ENCODE measurements around the gene WIPF2. TPM values are rescaled to one million over a fixed set of nuclear protein-coding genes. Genes with fewer than 3 reads are reported as not detected.
"Not testable (repeated sequence)": the region's sequence is repeated elsewhere in the genome, so short reads cannot be mapped to it uniquely, and the experiment has no call there.

The WIPF2 gene
- total RNA-seq, 2 experiments from 2014 or later, result 18.9 to 20.4 TPM

DNA sequence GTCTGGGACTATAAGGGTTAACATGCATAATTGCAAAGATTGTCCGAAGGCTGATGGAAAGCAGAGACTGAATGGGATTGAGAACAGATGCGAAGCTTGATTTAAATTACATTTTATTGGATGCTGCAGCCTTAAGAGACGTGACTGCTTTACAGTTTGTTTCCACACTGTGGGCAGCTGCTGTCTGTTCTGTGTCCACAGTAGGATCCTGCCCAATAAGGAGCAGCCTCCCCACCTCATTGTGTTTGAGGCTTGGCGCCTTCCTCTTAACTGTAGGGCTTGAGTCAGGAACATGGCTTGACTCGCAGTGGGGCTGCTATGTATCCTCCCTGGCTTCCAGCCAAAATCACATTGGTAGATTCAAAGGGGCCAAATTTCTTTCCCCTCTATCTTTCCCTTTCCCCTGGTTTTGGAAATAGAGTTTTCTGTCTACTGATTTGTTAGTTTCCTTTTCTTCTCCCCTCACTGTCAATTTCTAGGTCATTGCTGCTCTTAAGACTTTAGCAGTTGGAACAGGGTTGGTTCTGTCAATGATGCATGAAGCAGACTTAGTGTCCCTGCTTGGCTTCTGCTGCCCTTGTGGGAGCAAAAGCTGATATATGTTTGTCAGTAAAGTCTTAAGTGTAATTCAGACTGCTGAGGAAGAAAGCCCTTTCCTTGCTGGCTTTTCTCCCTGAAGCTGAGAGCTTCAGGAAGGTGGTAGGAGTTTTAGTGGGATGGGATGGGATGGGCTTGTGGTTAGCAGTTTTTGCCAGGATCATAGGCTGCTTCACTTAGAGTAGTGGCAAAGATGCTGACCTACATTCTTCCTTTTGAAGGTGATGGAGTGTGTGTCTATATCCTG is 84.8 kb downstream of the WIPF2 start:
- ChIA-PET CTCF (interaction anchor here (0.6 to 9.6 kb wide), 15 partner anchors 10 to 256 kb away, joined by 3 to 68 read pairs (median 3); partner anchors contain the start of gene CDC6), POLR2A (interaction anchor here (0.6 kb wide), 1 partner anchor 9 kb away, joined by 5 read pairs; no protein-coding TSS in a partner anchor)

DNA sequence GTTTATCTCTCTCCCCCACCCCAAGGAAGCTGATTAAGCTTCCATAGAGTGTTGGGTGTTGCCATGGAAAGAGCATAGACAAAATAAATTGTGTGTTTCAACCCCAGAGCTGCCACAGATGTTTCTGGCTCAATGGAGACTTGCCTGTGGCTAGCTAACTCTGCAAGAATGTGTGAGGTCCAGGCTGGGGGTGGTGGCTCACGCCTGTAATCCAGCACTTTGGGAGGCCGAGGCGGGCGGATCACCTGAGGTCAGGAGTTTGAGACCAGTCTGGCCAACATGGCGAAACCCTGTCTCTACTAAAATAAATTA is 85.4 kb downstream of the WIPF2 start:
- POLR2A ChIA-PET, result not testable (repeated sequence)

DNA sequence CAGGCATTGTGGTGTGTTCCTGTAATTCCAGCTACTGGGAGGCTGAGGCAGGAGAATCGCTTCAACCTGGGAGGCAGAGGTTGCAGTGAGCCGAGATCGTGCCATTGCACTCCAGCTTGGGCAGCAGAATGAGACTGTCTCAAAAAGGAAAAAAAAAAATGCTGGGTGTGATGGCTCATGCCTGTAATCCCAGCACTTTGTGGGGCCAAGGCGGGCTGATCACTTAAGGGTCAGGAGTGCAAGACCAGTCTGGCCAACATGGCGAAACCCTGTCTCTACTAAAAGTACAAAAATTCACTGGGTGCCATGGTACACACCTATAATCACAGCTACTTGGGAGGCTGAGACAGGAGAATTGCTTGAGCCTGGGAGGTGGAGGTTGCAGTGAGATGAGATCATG is 85.8 kb downstream of the WIPF2 start:
- CTCF ChIA-PET, result interaction anchor here (0.6 to 9.6 kb wide), 5 partner anchors 12 to 102 kb away, joined by 3 to 68 read pairs (median 5); partner anchors contain the start of gene CDC6
- POLR2A ChIA-PET, result not testable (repeated sequence)

More for the DNA sequence above, 85.4 kb downstream of the WIPF2 start:
- CTCF ChIA-PET, result interaction anchor here (1.0 to 9.6 kb wide), 6 partner anchors 12 to 102 kb away, joined by 3 to 68 read pairs (median 5); partner anchors contain the start of gene CDC6

DNA sequence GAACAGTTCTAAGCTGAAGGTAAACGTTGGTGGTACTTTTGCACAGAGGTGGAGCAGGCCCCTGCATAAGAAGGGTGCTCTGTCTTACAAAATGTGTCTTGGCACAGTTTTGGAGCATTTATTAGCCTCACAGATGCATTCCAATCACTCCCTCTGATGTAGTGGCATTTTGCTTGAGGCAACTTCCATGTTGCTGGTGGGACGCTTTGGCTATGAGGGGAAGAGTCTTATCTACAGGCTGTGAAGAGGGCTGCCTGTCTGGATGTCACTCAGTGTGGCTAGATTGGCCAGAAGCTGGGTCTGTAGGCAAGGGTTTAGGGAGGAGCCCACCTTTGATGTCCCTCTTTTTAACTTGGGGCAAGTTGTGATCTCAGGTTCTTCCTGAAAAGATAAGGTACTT is 87.3 kb downstream of the WIPF2 start:
- ChIA-PET CTCF (interaction anchor here (1.3 to 9.6 kb wide), 4 partner anchors 10 to 47 kb away, joined by 4 to 68 read pairs (median 6); no protein-coding TSS in a partner anchor), POLR2A (interaction anchor here (0.6 to 1.6 kb wide), 3 partner anchors 11 to 294 kb away, joined by 3 to 4 read pairs (median 3); no protein-coding TSS in a partner anchor)

DNA sequence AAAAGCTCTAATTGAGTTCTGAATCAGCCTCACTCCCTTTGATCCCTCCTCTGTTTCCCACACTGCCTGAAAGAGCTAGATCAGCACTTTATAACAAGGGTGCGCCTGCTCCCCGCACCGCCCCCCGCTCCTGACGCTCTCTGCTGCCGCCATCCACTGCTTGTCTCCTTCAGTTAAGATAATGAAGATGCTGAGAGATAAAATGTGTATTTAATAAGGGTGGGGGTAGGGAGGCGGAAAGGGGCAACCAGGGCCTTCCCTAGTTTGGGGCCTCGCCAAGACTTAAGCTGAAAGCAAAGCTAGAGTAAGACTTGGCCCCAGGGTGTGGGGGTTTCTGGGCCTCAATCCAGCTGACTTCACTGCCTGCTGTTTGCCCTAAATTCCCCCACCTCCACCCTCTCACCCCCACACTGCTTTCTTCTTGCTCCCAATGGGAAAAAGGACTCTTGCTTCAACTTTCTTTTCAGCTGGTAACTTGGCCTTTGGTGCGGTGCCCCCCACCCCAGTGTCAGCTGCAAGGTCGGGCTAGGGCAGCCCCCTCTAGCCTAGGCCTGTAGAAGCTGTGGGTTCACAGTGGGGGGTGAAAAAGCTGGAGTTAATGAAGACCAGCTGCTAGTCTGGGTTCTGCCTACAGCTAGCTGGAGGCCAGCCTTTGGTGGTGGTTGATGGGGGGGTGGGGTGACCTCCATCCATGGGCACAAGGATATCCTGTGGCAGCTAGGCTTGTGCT is 88.1 kb downstream of the WIPF2 start:
- ChIA-PET POLR2A (interaction anchor here (0.5 to 2.0 kb wide), 7 partner anchors 10 to 293 kb away, joined by 3 to 5 read pairs (median 4); partner anchors contain the start of gene CDC6), CTCF (interaction anchor here (1.2 to 9.6 kb wide), 7 partner anchors 10 to 111 kb away, joined by 3 to 68 read pairs (median 5); partner anchors contain the start of gene TOP2A)

DNA sequence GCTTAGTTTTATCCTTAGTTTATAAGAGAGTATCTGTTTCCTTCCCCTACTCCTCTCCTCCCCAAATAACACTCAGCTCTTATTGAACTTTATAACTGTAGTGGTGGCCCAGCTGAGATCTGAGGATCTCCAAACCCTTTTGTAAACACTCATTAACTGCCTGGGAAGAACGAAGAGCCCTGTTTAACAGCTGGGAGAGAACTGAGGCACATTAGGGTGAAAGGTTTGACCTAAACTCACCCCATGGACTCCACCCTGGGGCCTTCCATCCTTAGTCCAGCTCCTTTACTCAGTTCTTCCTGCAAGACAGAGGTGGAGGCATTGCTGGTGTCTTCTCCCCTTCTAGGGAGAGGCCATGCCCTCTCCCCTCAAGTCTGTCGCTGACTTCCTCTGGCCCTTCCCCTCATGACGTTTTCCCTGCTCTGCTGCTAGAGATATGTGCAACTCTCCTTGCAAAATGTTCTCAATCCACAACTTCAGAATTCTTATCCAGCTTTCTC is 88.7 kb downstream of the WIPF2 start:
- ChIA-PET CTCF (interaction anchor here (1.2 to 9.6 kb wide), 6 partner anchors 10 to 110 kb away, joined by 3 to 68 read pairs (median 4); partner anchors contain the start of gene TOP2A), POLR2A (interaction anchor here (0.5 to 2.0 kb wide), 5 partner anchors 10 to 169 kb away, joined by 3 to 5 read pairs (median 4); partner anchors contain the start of gene CDC6)

DNA sequence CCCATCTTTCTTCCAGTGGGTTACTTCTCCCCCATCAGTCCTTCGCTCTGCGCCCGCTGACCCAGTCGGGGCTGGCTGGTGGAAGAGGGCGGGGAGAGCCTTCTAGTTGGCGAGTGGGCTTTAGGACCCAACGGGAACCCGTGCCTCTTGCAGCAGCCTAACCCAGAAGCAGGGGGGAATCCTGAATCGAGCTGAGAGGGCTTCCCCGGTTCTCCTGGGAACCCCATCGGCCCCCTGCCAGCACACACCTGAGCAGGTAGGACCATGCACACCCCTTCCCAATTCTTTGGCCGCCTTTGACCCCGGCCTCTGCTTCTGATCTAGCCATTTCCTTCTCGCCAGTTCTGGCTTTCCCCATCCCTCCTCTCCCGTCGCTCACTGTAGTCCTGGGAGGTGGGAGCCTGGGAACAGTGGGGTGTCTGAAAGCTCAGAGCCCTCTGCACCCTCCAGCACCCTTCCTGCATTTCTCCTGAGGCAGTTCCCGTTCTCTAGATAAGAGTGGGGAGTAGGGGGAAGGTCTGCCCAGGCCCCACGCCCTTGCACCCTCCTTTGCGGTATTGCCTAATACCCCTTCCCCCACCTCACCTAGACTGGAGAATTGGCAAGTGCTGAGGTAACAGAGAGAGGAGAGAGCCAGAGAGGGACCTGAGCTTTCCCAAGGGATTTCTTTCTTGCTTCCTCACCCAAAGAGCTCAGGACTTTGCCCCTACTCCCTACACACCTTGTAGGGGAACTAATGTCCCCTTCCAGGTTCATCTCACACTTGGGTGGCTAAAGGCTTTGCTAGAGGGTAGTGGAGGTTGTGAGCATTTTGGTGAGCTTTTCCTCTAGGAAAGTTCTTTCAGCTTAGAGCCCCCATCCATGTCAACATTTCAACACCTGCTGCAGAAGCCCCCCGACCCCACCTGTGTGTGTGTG is 90.2 kb downstream of the WIPF2 start, which contains the start of gene RARA:
Gene RARA (plus strand): TSS at position 150 of the 918 bp plus-strand sequence. CDS start 22,039 bp downstream, outside the sequence.
- CTCF ChIA-PET, result interaction anchor here (0.6 to 2.3 kb wide), 10 partner anchors 8 to 112 kb away, joined by 3 to 15 read pairs (median 4); no protein-coding TSS in a partner anchor
- POLR2A ChIA-PET, result interaction anchor here (0.9 to 2.0 kb wide), 2 partner anchors 26 to 108 kb away, joined by 4 read pairs; partner anchors contain the start of gene TOP2A

DNA sequence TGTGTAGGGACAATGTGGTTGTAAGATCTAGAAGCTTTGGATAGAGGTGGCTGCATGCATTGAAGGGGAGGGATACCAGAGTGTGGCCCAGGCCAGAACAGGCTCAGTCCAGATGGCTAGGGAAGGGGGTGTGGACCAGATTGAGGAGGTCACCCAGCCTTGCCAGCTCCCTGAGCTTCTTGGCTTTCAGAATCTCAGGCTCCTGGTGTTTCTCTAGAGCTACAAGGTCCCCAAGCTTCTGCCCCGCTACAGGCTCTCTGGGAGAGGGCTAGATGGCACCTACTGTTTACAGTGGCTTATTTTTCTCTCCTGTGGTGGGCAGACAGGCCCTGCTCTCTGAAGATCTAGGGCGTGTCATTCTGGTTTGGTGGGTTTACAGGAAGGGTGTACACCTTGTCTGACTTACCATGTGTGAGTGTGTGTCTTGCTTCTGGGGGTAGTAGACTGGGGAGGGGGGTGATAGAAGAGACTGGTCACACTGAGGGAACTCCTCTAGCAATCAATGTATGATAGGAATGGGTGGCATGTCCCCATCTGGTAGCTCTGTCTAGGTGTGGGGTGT is 90.9 kb downstream of the WIPF2 start:
- ChIA-PET POLR2A (interaction anchor here (0.9 kb wide), 1 partner anchor 108 kb away, joined by 4 read pairs; the partner anchor contains the start of gene TOP2A), CTCF (interaction anchor here (0.8 to 2.3 kb wide), 7 partner anchors 10 to 103 kb away, joined by 3 to 15 read pairs (median 4); no protein-coding TSS in a partner anchor)

DNA sequence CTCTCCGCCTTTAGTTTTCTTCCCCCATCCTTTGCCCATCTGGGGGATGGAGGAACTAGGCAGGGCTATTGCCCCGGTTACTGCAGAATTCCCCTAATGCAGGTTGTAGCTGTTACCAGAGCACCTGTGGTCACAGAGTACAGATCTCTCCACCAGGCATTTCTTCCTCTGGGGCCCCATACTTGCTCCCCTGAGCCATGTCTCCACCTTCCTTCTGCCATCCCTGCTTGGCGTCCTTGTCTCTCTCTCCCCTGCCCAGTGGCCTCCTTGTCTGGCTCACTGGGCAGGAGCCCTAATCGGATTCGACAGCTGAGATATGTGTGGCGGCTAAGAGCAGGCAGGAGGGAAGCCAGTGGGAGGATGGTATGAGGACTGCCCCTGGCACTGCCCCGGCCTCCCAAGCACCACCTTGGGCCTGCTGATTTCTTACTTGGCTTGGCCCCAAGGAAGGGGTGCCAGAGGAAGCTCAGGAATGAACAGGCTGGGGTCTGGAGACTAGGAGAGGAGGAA is 91.8 kb downstream of the WIPF2 start:
- POLR2A ChIA-PET, result no interaction called here

DNA sequence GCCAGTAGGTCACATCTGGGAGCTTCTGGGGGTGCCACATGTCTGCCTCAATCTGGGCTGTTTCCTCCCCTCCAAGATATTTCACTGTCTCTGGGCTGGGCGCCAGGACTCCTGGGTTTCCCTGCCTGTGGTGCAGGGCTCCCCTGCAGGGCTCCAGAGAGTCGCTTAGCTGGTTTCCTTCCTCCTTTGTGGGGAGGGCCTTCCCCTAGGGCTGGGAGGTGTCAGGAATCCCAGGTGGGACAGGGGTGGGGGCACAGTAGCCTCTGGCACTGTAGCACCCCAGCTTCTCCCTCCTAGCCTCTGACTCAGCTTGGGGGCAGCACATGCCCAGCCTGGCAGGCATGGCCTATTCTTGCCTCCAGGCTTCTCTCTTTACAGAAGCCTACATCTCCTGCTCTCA is 92.5 kb downstream of the WIPF2 start:
- CTCF ChIA-PET, result interaction anchor here (0.7 to 1.8 kb wide), 3 partner anchors 14 to 43 kb away, joined by 3 to 4 read pairs (median 4); no protein-coding TSS in a partner anchor
- POLR2A ChIA-PET, result no interaction called here

More for the DNA sequence above, 91.8 kb downstream of the WIPF2 start:
- CTCF ChIA-PET, result interaction anchor here (1.7 to 2.3 kb wide), 3 partner anchors 15 to 44 kb away, joined by 4 to 15 read pairs (median 4); no protein-coding TSS in a partner anchor

DNA sequence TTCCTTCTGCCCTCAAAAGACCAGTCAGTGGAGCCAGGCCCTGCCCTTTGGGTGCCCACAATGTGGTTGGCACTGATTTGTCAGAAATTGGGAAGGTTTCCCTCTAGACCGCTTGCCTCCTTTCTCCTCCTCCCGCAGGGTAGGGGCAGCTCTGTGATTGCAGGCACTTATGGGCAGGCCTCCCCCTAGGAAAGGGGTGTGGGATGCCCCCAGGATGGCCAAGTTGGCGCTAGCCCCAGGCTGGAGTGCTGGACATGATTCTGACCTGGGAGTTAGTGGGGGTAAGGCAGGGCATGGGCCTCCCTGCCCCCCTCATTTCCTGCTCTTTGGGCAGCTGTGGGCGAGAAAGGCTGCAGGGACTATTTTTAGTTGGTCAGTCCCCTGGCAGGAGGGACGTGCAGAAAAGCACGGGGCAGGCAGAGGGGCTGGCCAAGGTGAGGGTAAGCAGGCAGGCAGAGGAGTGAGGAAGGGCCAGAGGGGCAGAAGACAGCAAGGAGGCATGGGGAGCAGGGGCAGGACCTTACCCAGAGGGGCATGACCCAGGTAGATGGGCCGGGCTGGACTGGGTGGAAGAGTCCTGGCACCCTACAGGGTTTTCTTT is 93.1 kb downstream of the WIPF2 start:
- CTCF ChIA-PET, result interaction anchor here (0.8 to 1.5 kb wide), 2 partner anchors 13 to 43 kb away, joined by 3 to 4 read pairs; no protein-coding TSS in a partner anchor
- POLR2A ChIA-PET, result no interaction called here

DNA sequence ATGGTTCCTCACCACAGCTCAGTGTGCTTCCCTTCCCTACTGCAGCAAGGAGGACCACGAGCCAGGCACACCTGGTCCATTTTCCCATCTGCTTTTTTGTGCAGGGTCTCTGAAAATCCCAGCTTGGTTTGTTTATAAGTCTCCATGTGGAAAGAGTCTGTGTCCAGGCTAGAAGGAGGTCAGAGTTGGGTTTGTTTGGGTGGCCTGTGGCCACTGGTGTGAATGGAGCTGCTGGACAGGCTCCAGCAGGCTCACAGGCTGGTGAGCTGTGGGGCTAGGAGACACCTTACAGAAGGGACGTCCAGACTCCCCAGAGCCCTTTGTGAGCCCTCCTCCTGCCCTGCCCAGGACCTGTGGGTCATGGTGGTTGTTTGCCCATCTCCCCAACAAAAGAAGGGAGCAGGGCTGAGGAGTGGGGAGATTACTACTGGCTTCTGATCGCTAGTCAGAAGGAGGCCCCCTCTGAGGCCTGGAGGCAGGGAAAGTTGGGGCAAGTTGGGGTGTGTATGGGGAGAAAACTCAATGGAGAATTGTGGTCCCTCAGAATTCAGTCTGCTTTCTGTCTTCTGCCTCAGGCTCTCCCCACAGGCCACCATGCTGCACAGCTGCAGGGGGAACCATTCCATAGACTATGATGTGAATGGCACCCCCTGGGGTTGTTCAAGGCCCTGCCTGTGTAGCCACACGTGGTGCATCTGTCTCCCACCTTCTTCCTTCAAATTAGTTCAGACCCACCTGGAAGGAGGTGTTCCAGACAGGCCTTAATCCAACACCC is 94.0 kb downstream of the WIPF2 start:
- ChIA-PET CTCF (interaction anchor here (0.5 to 1.5 kb wide), 3 partner anchors 12 to 42 kb away, joined by 3 to 4 read pairs (median 3); no protein-coding TSS in a partner anchor), POLR2A (interaction anchor here (0.5 kb wide), 1 partner anchor 52 kb away, joined by 10 read pairs; no protein-coding TSS in a partner anchor)

DNA sequence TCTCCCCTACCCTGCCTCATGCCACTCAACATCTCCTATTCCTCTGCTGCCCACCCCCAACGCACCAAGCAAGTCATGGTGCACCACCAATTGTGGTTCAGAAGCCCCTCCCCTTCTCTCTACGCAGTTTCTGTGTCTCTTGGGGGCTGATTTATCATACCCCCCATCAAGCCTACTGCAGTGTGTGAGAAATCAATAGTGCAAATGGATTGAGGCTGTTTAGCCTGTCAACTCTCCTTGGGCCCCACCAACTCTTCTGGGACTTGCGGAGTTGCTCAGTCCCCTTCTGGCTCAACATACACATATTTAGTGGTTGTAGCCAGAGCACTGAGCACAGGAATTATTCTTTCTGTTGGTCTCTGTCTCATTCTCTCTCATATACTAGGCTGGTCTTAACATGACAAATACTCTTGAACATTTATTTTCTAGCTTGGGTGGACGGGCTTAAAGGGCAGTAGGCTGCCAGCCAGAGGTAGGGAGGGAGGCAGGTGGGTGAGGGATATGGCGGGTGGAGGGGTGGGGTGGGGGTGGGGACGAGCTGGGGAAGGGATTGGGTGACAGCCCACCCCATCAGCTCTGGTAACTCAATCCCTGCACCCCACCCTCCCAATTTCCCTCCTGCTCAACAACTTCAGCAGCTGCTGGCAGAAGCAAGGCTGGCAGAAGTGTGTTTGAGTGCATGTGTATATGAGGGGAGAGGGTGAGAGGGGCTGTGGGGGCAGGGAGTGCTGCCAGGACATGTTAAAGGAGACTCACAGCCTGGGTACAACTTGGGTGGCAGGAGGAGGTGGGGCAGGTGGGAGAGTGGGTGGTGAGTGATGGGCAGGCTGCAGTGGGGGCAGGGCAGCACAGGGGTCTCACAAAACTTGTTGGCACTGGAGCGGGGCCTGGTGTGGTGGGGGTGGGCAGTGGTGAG is 94.8 kb downstream of the WIPF2 start:
- ChIA-PET POLR2A (interaction anchor here (1.6 kb wide), 1 partner anchor 12 kb away, joined by 3 read pairs; no protein-coding TSS in a partner anchor), CTCF (interaction anchor here (0.5 to 2.8 kb wide), 3 partner anchors 11 to 25 kb away, joined by 3 to 14 read pairs (median 6); no protein-coding TSS in a partner anchor)

DNA sequence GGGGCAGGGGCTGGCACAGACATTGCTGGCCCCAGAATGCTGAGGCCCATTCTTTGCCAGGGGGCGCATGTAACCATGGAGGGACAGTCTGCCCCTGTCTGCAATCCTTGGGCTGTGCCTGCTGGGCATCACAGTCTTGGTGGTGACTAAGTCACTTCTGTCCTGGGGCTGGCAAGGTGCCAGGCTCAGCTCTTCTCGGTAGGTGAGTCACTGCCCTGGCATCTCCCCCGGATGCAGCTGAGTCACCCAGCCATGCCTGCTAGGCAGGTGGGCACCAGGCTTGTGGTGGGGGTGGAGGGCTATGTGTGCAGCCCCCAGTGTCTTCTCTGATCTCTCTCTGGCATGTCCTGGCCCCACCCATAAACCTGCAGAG is 95.5 kb downstream of the WIPF2 start:
- POLR2A ChIA-PET, result interaction anchor here (0.9 to 1.6 kb wide), 2 partner anchors 9 to 11 kb away, joined by 3 read pairs; no protein-coding TSS in a partner anchor
- CTCF ChIA-PET, result interaction anchor here (0.7 to 2.8 kb wide), 3 partner anchors 12 to 29 kb away, joined by 3 to 14 read pairs (median 6); no protein-coding TSS in a partner anchor
